ENCODE measurements around the gene LIX1L. TPM values are rescaled to one million over a fixed set of nuclear protein-coding genes. Genes with fewer than 3 reads are reported as not detected.

The LIX1L gene
- total and polyA plus RNA-seq, 2 donors (not counting 3 experiments of a cell fraction or from before 2014, with no cell fraction given) = 54.9 to 56.4 TPM

- Histone ChIP-seq H3K4me2 (ENCODE audit: insufficient read depth, low read length) (peak overlapping the region; percentile 87), H3K9ac (replicated peaks; ENCODE audit: extremely low read depth, insufficient read depth, low read length) (peak overlapping the region; percentile 54), H3K79me2 (ENCODE audit: control insufficient read depth, insufficient read depth, low read length) (no peaks in the 10 kb centered on the region), H3K27ac (ENCODE audit: insufficient read depth, low read depth, low read length) (peak overlapping the region; percentile 89), H3K9me3 (replicated peaks; ENCODE audit: control insufficient read depth, insufficient read depth, low read length) (no peaks in the 10 kb centered on the region), H4K20me1 (replicated peaks; ENCODE audit: control insufficient read depth, extremely low read depth, insufficient read depth, low read length) (no peaks in the 10 kb centered on the region), H3K9me1 (replicated peaks; ENCODE audit: control insufficient read depth, extremely low read depth, insufficient read depth, low read length) (no peaks in the 10 kb centered on the region), H3K4me3 (replicated peaks in 1 of 3; ENCODE audit: insufficient read depth in 1 of 3, low read depth in 1 of 3, low read length in 3 of 3) (peak overlapping the region in 1 of 3 experiments; percentile 37), H3K36me3 (ENCODE audit: control insufficient read depth in 2 of 2, extremely low read depth in 1 of 2, insufficient read depth in 2 of 2, low read length in 2 of 2) (no peaks in the 10 kb centered on the region), H2AFZ (ENCODE audit: low read depth, low read length) (peak overlapping the region; percentile 64), H3K27me3 (ENCODE audit: control insufficient read depth in 2 of 2, insufficient read depth in 2 of 2, low read length in 2 of 2) (no peaks in the 10 kb centered on the region), H3K4me1 (ENCODE audit: control insufficient read depth, extremely low read depth, insufficient read depth, low read length) (peaks cover 40% of the 10 kb centered on the region)
- ChIA-PET POLR2A (interaction anchor here (0.6 to 1.6 kb wide), 10 partner anchors 12 to 72 kb away, joined by 3 to 10 read pairs (median 4); partner anchors contain the start of genes ANKRD34A, LIX1L, POLR3GL and RBM8A), CTCF (interaction anchor here (0.8 to 20.0 kb wide), 19 partner anchors 13 to 232 kb away, joined by 3 to 496 read pairs (median 4); partner anchors contain the start of genes ANKRD34A, LIX1L, NUDT17 and PIAS3)
- dilution Hi-C loops (cut with MboI; ENCODE audit: extremely low pct_ligation_motif_present, low sequenced_read_pairs) (no loop called here), intact Hi-C loops (cut with micrococcal nuclease) (no loop called here)
- BruUV-seq (replicated peaks) = TSS peak; percentile 94
- TF ChIP-seq GATA2 (IDR thresholded peaks at IDR 0.05; ENCODE audit: insufficient read depth, insufficient read length, low read depth, low read length) (peak; percentile 71), MAX (IDR thresholded peaks at IDR 0.05; ENCODE audit: insufficient read depth, insufficient read length) (peak; percentile 5), CTCF (IDR thresholded peaks at IDR 0.05; ENCODE audit: extremely low read depth in 1 of 2, insufficient read depth in 1 of 2, low read depth in 1 of 2, low read length in 2 of 2) (no peak), POLR2A (IDR thresholded peaks at IDR 0.05; ENCODE audit: low read depth, low read length) (peak; percentile 52), JUN (IDR thresholded peaks at IDR 0.05; ENCODE audit: borderline replicate concordance, insufficient read depth, insufficient read length, low read depth) (peak; percentile 80), FOS (IDR thresholded peaks at IDR 0.05; ENCODE audit: borderline replicate concordance, insufficient read depth, low read length) (peak; percentile 53)
- FAIRE-seq (peak; percentile 99), DNase-seq (ENCODE audit: low read depth, low spot score) (peak; percentile 98)
These were observed 21.3 kb upstream of the LIX1L start for GRCh38 chr1:145978854-145979745.
